ENCODE results near the gene AQP4.

AQP4 gene

DNA sequence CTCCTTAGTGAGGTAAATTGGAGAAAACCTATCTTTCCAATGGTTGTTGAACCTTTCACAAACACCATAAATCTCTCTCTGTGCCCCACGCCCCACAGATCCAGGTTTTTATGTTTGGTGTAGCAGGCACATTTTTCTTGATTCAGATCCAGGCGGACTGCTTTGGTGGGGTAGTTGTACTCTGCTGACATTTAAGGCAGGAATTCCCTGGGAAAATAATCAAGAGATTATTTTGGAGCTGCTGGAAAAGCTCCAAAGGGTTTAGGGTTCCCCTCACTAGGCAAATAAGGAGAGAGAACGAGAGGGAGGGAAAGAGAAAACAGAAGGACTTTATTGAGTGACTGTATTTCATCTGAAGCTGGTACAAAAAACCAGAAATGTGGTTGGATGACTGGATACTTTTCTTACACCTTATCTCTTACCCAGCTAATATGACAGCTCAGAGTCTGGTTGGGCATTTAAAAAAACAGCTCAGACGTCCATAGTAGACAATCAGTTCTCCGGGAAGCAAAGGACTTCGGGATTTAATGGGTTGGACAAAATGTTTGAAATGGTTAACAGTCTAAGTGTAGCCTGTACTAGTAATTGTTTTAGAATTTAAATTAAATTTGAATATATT lies 3.6 kb upstream of the AQP4 start:
- H3K9ac ChIP-seq (ENCODE audit: low read depth, low read length, poor library complexity), result no peak overlapping the region
- DNase-seq (ENCODE audit: low spot score), result no peak
- no peaks in the 10 kb centered on the region for H3K9me3 ChIP-seq (replicated peaks in 1 of 2; ENCODE audit: control insufficient read depth in 2 of 2, insufficient read depth in 1 of 2, low read depth in 1 of 2, low read length in 2 of 2)
- no peak overlapping the region for H3K4me3 ChIP-seq (ENCODE audit: low read length in 2 of 2)
- H3K18ac ChIP-seq (ENCODE audit: low read length), result no peak overlapping the region
- no peak overlapping the region for H3K14ac ChIP-seq (ENCODE audit: low read length)
- peak overlapping the region; percentile 15 for H2AFZ ChIP-seq (ENCODE audit: low read length)
- H3K27ac ChIP-seq (replicated peaks; ENCODE audit: low read length), result no peak overlapping the region
- H2BK12ac ChIP-seq (ENCODE audit: low read length), result no peak overlapping the region
- no peak overlapping the region for H2AK5ac ChIP-seq (ENCODE audit: low read depth, low read length)
- no peak overlapping the region for H4K8ac ChIP-seq (ENCODE audit: low read depth, low read length)
- no peak overlapping the region for H2BK5ac ChIP-seq (ENCODE audit: low read length)
- peaks cover 0 to 3% (median 0%) of the 10 kb centered on the region in 3 experiments for H3K27me3 ChIP-seq (ENCODE audit: control insufficient read depth in 3 of 3, insufficient read depth in 3 of 3, low read depth in 1 of 3, low read length in 3 of 3)
- H3K4me2 ChIP-seq (ENCODE audit: insufficient read depth, low read length, poor library complexity, severe bottlenecking), result no peak overlapping the region
- H2BK120ac ChIP-seq (ENCODE audit: low read depth, low read length), result no peak overlapping the region
- H3K4me1 ChIP-seq (ENCODE audit: control insufficient read depth in 2 of 2, insufficient read depth in 1 of 2, low read depth in 1 of 2, low read length in 2 of 2), result peaks cover 6 to 17% of the 10 kb centered on the region in 2 donors
- H3K36me3 ChIP-seq (replicated peaks in 1 of 2; ENCODE audit: control insufficient read depth in 2 of 2, insufficient read depth in 2 of 2, low read length in 2 of 2), result no peaks in the 10 kb centered on the region
- H3K79me1 ChIP-seq (ENCODE audit: low read depth, low read length), result no peaks in the 10 kb centered on the region
- no peak overlapping the region for H2BK15ac ChIP-seq (ENCODE audit: low read length)
- no peak overlapping the region for H4K91ac ChIP-seq (ENCODE audit: low read depth, low read length, poor library complexity)
- H3K4ac ChIP-seq (ENCODE audit: low read length), result no peak overlapping the region
- no CpG with 5 or more reads among the region's 6 CpGs for WGBS, 2 donors (ENCODE audit: extremely low coverage in 2 of 2, insufficient read length in 2 of 2, insufficient replicate concordance in 1 of 2)
- H3K23ac ChIP-seq (ENCODE audit: low read depth, low read length, poor library complexity), result no peak overlapping the region

DNA sequence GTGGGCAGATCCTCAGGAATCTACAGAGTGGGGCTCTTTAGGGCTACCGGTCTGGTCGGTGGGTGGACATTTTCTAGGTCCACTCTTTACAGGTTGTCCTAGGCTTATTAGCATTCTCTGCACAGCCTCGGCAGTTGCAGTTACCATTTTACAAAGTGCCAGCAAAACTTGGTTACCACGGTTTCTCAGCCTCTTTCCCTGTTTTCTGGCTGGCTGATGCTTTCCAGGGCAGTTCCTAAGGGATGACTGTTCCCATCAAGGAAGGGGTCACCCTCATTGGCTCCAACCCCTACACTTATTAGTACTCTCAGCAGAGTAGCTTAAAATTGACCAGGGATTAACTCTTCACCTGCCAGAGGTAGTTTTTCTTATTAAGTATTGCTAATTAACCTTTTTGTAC lies 2.0 kb upstream of the AQP4 start:
- Histone ChIP-seq H3K9me3 (replicated peaks in 1 of 2; ENCODE audit: control insufficient read depth in 2 of 2, insufficient read depth in 1 of 2, low read depth in 1 of 2, low read length in 2 of 2) (no peaks in the 10 kb centered on the region), H2AK5ac (ENCODE audit: low read depth, low read length) (no peak overlapping the region), H2BK5ac (ENCODE audit: low read length) (no peak overlapping the region), H3K79me1 (ENCODE audit: low read depth, low read length) (no peaks in the 10 kb centered on the region), H3K14ac (ENCODE audit: low read length) (no peak overlapping the region), H3K18ac (ENCODE audit: low read length) (no peak overlapping the region), H2BK12ac (ENCODE audit: low read length) (no peak overlapping the region), H3K4me3 (ENCODE audit: low read length in 2 of 2) (no peak overlapping the region), H3K36me3 (replicated peaks in 1 of 2; ENCODE audit: control insufficient read depth in 2 of 2, insufficient read depth in 2 of 2, low read length in 2 of 2) (no peaks in the 10 kb centered on the region), H3K9ac (ENCODE audit: low read depth, low read length, poor library complexity) (no peak overlapping the region), H3K27me3 (ENCODE audit: control insufficient read depth in 3 of 3, insufficient read depth in 3 of 3, low read depth in 1 of 3, low read length in 3 of 3) (peaks cover 0 to 14% (median 2%) of the 10 kb centered on the region in 3 experiments), H2AFZ (ENCODE audit: low read length) (peak overlapping the region; percentile 53), H3K23ac (ENCODE audit: low read depth, low read length, poor library complexity) (no peak overlapping the region), H2BK15ac (ENCODE audit: low read length) (no peak overlapping the region), H4K91ac (ENCODE audit: low read depth, low read length, poor library complexity) (no peak overlapping the region), H3K4ac (ENCODE audit: low read length) (no peak overlapping the region), H3K27ac (replicated peaks; ENCODE audit: low read length) (no peak overlapping the region), H4K8ac (ENCODE audit: low read depth, low read length) (no peak overlapping the region), H3K4me1 (ENCODE audit: control insufficient read depth in 2 of 2, insufficient read depth in 1 of 2, low read depth in 1 of 2, low read length in 2 of 2) (peaks cover 10 to 17% of the 10 kb centered on the region in 2 donors), H2BK120ac (ENCODE audit: low read depth, low read length) (no peak overlapping the region), H3K4me2 (ENCODE audit: insufficient read depth, low read length, poor library complexity, severe bottlenecking) (no peak overlapping the region)
- no peak for DNase-seq (ENCODE audit: low spot score)
- WGBS, 2 donors (ENCODE audit: extremely low coverage in 2 of 2, insufficient read length in 2 of 2, insufficient replicate concordance in 1 of 2), result no CpG with 5 or more reads among the region's 4 CpGs

DNA sequence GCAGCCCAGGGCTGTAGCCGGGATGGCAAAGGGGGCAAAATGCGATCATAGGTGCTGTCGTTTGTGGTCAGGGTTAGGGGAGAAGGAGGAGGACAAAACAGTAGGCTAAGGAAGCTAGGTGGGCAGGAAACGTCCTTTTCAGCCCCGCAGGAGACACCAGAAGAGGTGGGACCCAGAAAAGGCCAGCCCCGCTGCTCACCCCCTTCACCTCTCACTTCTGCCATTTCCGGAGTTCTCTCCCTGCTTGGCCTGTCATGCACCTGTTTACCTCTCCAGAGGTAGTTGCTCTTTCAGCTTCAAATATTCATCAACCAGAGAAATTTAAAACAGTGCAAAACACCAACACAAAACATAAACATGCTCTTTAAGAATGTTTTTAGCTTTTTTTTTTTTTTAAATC lies 849 bp downstream of the AQP4 start:
- Histone ChIP-seq H2AFZ (ENCODE audit: low read length) (peak overlapping the region; percentile 64), H2BK15ac (ENCODE audit: low read length) (no peak overlapping the region), H4K8ac (ENCODE audit: low read depth, low read length) (no peak overlapping the region), H3K18ac (ENCODE audit: low read length) (no peak overlapping the region), H3K4me2 (ENCODE audit: insufficient read depth, low read length, poor library complexity, severe bottlenecking) (no peak overlapping the region), H2BK120ac (ENCODE audit: low read depth, low read length) (no peak overlapping the region), H3K9ac (ENCODE audit: low read depth, low read length, poor library complexity) (no peak overlapping the region), H3K36me3 (replicated peaks in 1 of 2; ENCODE audit: control insufficient read depth in 2 of 2, insufficient read depth in 2 of 2, low read length in 2 of 2) (no peaks in the 10 kb centered on the region), H2BK5ac (ENCODE audit: low read length) (no peak overlapping the region), H3K14ac (ENCODE audit: low read length) (no peak overlapping the region), H2BK12ac (ENCODE audit: low read length) (no peak overlapping the region), H3K4me3 (ENCODE audit: low read length in 2 of 2) (no peak overlapping the region), H4K91ac (ENCODE audit: low read depth, low read length, poor library complexity) (no peak overlapping the region), H2AK5ac (ENCODE audit: low read depth, low read length) (no peak overlapping the region), H3K4me1 (ENCODE audit: control insufficient read depth in 2 of 2, insufficient read depth in 1 of 2, low read depth in 1 of 2, low read length in 2 of 2) (peaks cover 6 to 17% of the 10 kb centered on the region in 2 donors), H3K27me3 (ENCODE audit: control insufficient read depth in 3 of 3, insufficient read depth in 3 of 3, low read depth in 1 of 3, low read length in 3 of 3) (peaks cover 0 to 15% (median 2%) of the 10 kb centered on the region in 3 experiments), H3K27ac (replicated peaks; ENCODE audit: low read length) (no peak overlapping the region), H3K23ac (ENCODE audit: low read depth, low read length, poor library complexity) (no peak overlapping the region), H3K9me3 (replicated peaks in 1 of 2; ENCODE audit: control insufficient read depth in 2 of 2, insufficient read depth in 1 of 2, low read depth in 1 of 2, low read length in 2 of 2) (no peaks in the 10 kb centered on the region), H3K79me1 (ENCODE audit: low read depth, low read length) (no peaks in the 10 kb centered on the region), H3K4ac (ENCODE audit: low read length) (no peak overlapping the region)
- no peak for DNase-seq (ENCODE audit: low spot score)
- no CpG with 5 or more reads among the region's 7 CpGs for WGBS, 2 donors (ENCODE audit: extremely low coverage in 2 of 2, insufficient read length in 2 of 2, insufficient replicate concordance in 1 of 2)

DNA sequence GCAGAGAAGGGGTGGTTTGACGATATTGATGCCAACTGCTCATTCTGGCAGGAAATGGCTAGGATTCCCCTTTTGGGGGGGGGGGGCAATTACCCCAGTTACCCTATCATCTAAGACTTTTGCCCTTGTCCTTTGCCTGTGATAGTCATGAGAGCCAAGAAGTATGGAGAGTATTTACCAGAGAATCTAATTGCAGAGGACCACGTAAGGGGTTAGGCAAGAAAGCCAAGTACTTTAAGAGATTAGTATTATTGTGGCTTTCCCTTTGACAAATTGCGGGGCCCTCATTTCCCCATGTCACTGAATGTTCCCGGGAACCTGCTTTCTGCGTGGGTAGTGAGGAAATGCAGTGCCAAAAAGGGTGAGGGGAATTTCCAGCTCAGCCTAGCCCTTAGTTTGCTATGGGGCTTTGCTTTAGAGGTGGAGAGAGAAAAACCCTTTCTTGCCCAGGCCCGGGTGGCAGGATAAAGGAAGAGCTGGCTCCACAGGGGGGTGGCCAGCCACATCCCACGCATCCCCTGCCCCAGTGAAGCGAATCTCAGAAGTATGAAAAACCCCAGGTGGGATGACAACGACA lies 1.5 kb downstream of the AQP4 start:
- Histone ChIP-seq H3K14ac (ENCODE audit: low read length) (no peak overlapping the region), H3K4me1 (ENCODE audit: control insufficient read depth in 2 of 2, insufficient read depth in 1 of 2, low read depth in 1 of 2, low read length in 2 of 2) (peaks cover 6 to 17% of the 10 kb centered on the region in 2 donors), H2AK5ac (ENCODE audit: low read depth, low read length) (no peak overlapping the region), H2BK12ac (ENCODE audit: low read length) (no peak overlapping the region), H3K4me3 (ENCODE audit: low read length in 2 of 2) (no peak overlapping the region), H3K23ac (ENCODE audit: low read depth, low read length, poor library complexity) (no peak overlapping the region), H3K79me1 (ENCODE audit: low read depth, low read length) (no peaks in the 10 kb centered on the region), H3K27ac (replicated peaks; ENCODE audit: low read length) (no peak overlapping the region), H3K4ac (ENCODE audit: low read length) (no peak overlapping the region), H2BK15ac (ENCODE audit: low read length) (no peak overlapping the region), H4K8ac (ENCODE audit: low read depth, low read length) (no peak overlapping the region), H3K18ac (ENCODE audit: low read length) (peak overlapping the region; percentile 8), H3K9ac (ENCODE audit: low read depth, low read length, poor library complexity) (no peak overlapping the region), H3K9me3 (replicated peaks in 1 of 2; ENCODE audit: control insufficient read depth in 2 of 2, insufficient read depth in 1 of 2, low read depth in 1 of 2, low read length in 2 of 2) (no peaks in the 10 kb centered on the region), H3K27me3 (ENCODE audit: control insufficient read depth in 3 of 3, insufficient read depth in 3 of 3, low read depth in 1 of 3, low read length in 3 of 3) (peaks cover 0 to 15% (median 2%) of the 10 kb centered on the region in 3 experiments), H4K91ac (ENCODE audit: low read depth, low read length, poor library complexity) (no peak overlapping the region), H3K4me2 (ENCODE audit: insufficient read depth, low read length, poor library complexity, severe bottlenecking) (no peak overlapping the region), H2BK120ac (ENCODE audit: low read depth, low read length) (no peak overlapping the region), H2BK5ac (ENCODE audit: low read length) (no peak overlapping the region), H3K36me3 (replicated peaks in 1 of 2; ENCODE audit: control insufficient read depth in 2 of 2, insufficient read depth in 2 of 2, low read length in 2 of 2) (no peaks in the 10 kb centered on the region), H2AFZ (ENCODE audit: low read length) (peak overlapping the region; percentile 64)
- DNase-seq (ENCODE audit: low spot score), result no peak
- WGBS, 2 donors (ENCODE audit: extremely low coverage in 2 of 2, insufficient read length in 2 of 2, insufficient replicate concordance in 1 of 2), result no CpG with 5 or more reads among the region's 9 CpGs
